Thyroid gland (tissue), 4 donors: ENCODE results near the gene SMIM11. TPM values are rescaled to one million over a fixed set of nuclear protein-coding genes. Genes with fewer than 3 reads are reported as not detected.

Experiments
- DNase-seq, 2 donors: peaks; one replicate each; pipeline ENCODE4 v3.0.0-alpha.2; 2019
- H3K27ac ChIP-seq, 3 donors: fragments of 200-600 bp; sonication (generic); 1 replicate in 2 of 3; 2 replicates in 1 of 3; pipeline ENCODE4 v1.5.1; 2016 to 2019; ENCODE audit warnings: mild to moderate bottlenecking in 1 of 3, moderate library complexity in 1 of 3
- H3K27me3 ChIP-seq: fragments of 200-600 bp; sonication (generic); one replicate; pipeline ENCODE4 v1.5.1; 2019
- H3K36me3 ChIP-seq, 2 donors: fragments of 200-600 bp; sonication (generic); one replicate each; pipeline ENCODE4 v1.5.1; 2016 to 2019
- H3K4me1 ChIP-seq, 2 donors: fragments of 200-600 bp; sonication (generic); one replicate each; pipeline ENCODE4 v1.5.1; 2017 to 2019
- H3K4me3 ChIP-seq, 3 donors: fragments of 200-600 bp; sonication (generic); replicated peaks in 1 of 3; 1 replicate in 2 of 3; 2 replicates in 1 of 3; pipeline ENCODE4 v1.5.1; 2016; ENCODE audit warnings: mild to moderate bottlenecking in 1 of 3
- H3K9me3 ChIP-seq: fragments of 200-600 bp; sonication (generic); one replicate; pipeline ENCODE4 v1.5.1; 2017
- POLR2A ChIP-seq, 2 donors: fragments of 450-650 bp; IDR thresholded peaks; one replicate each; pipeline ENCODE4 v1.6.1; 2017; ENCODE audit warnings: antibody characterized with exemption in 2 of 2, mild to moderate bottlenecking in 2 of 2, moderate library complexity in 1 of 2
- WGBS, 2 donors: methylation state at CpG; one replicate each; pipeline ENCODE4 v1.1.5; 2017; 5-methylcytosine and 5-hydroxymethylcytosine counted together
- intact Hi-C: fragments of 100-400 bp; cut with DNase I; formaldehyde crosslinking; loops from one replicate; pipeline ENCODE4 v1.15.1; 2023
- total RNA-seq, 4 donors: library from RNA; depleted of rRNA; stranded (reverse); fragments of >200 nt; gene quantifications; one replicate each; pipeline ENCODE4 v1.2.3, GENCODE V29; 2016
- TF ChIP-seq, protein P1 (sequence below), 6 experiments: fragments of 200-600 bp in 3 of 6; fragments of 450-650 bp in 3 of 6; sonication (generic) in 3 of 6; IDR thresholded peaks; one replicate each; pipeline ENCODE4 v1.5.1; 2016 to 2019; ENCODE audit warnings: antibody characterized with exemption in 6 of 6, mild to moderate bottlenecking in 2 of 6, inconsistent platforms in 1 of 6, moderate library complexity in 1 of 6

The SMIM11 gene
- total RNA-seq, 4 donors from 2014 or later: 1.5 to 64.1 (median 12.0) TPM

DNA sequence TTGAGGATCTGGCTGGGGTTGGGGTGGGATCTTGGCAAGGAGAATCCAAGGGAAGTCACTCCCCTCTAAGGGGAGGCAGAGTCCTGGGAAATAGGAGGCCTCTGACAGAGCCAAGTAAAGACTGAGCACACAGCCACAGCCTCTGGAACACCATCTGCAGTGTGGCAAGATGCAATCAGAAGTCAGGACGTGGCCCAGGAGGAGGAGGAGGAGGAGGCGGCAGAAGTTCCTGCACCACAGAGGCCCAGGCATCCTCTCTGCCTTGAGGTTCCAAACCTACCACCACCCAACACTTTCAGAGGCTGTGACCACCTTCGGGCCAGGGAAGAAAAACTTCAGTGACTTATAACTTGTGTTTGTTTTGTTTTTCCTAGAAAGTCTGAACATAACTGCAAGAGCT, 35.2 kb upstream of the SMIM11 start:
- intact Hi-C loops: no loop called here
- WGBS, 2 donors: 88 to 97% methylated on average over 3 of the region's 3 CpGs
- no peak overlapping the region for H3K27ac ChIP-seq
- TF ChIP-seq, protein P1, sequence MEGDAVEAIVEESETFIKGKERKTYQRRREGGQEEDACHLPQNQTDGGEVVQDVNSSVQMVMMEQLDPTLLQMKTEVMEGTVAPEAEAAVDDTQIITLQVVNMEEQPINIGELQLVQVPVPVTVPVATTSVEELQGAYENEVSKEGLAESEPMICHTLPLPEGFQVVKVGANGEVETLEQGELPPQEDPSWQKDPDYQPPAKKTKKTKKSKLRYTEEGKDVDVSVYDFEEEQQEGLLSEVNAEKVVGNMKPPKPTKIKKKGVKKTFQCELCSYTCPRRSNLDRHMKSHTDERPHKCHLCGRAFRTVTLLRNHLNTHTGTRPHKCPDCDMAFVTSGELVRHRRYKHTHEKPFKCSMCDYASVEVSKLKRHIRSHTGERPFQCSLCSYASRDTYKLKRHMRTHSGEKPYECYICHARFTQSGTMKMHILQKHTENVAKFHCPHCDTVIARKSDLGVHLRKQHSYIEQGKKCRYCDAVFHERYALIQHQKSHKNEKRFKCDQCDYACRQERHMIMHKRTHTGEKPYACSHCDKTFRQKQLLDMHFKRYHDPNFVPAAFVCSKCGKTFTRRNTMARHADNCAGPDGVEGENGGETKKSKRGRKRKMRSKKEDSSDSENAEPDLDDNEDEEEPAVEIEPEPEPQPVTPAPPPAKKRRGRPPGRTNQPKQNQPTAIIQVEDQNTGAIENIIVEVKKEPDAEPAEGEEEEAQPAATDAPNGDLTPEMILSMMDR (IDR thresholded peaks at IDR 0.05): no peak
- no peak for TF ChIP-seq POLR2A (IDR thresholded peaks at IDR 0.05)
- no peaks in the 10 kb centered on the region for H3K36me3 ChIP-seq
- H3K9me3 ChIP-seq: no peaks in the 10 kb centered on the region
- H3K4me1 ChIP-seq: peaks cover 13% of the 10 kb centered on the region in 2 donors
- DNase-seq: no peak
- no peak overlapping the region for H3K4me3 ChIP-seq
- H3K27me3 ChIP-seq: no peaks in the 10 kb centered on the region

DNA sequence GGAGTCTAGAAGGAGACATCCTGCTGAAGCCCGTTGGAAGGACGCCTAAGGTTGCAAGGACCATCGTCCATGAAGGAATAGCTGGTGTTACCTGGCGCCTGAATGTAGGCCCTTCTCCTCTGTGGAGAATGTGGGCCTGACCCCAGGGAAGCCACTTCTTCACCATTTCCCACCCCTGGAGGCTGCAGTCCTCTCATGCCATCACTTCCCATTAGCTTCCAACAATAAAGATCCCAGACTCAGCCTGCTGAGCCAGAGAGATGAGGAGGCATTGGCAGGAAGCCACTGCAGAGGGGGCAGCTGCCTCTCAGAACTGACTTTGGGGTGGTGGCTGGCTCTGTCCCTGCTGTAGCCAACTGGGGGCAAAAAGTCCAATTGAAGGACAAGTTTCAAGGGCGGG, 32.8 kb upstream of the SMIM11 start:
- intact Hi-C loops: no loop called here
- Histone ChIP-seq H3K27ac (no peak overlapping the region), H3K4me1 (no peaks in the 10 kb centered on the region), H3K4me3 (no peak overlapping the region), H3K9me3 (no peaks in the 10 kb centered on the region), H3K27me3 (no peaks in the 10 kb centered on the region), H3K36me3 (no peaks in the 10 kb centered on the region)
- WGBS, 2 donors: 81 to 93% methylated on average over 4 to 5 of the region's 5 CpGs
- TF ChIP-seq, protein P1 (IDR thresholded peaks at IDR 0.05): no peak
- TF ChIP-seq POLR2A (IDR thresholded peaks at IDR 0.05): no peak
- no peak for DNase-seq

DNA sequence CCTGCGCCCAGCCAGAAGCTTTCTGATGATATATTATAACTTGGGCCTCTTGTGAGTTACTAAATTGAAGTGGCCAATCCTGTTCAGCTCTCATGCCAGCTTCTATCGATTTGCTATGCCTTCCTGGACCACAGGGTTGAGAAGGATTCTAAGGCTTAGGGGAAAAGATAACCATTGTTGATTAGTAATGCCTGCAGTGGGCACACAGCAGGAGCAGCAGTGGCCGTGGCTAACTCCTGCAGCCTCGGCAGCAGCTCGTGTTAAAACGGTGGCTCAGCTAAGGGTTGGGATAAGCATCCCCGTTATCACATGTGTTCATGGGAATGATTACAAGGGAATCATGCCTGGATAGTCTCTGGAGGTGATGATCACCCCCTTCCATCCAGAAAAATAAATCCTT, 32.0 kb upstream of the SMIM11 start:
- no peak for DNase-seq
- Histone ChIP-seq H3K4me3 (no peak overlapping the region), H3K27me3 (no peaks in the 10 kb centered on the region), H3K4me1 (no peaks in the 10 kb centered on the region), H3K36me3 (no peaks in the 10 kb centered on the region), H3K9me3 (no peaks in the 10 kb centered on the region), H3K27ac (no peak overlapping the region)
- intact Hi-C loops: no loop called here
- no peak for TF ChIP-seq POLR2A (IDR thresholded peaks at IDR 0.05)
- TF ChIP-seq, protein P1 (IDR thresholded peaks at IDR 0.05): no peak
- WGBS, 2 donors: 78 to 81% methylated on average over 7 of the region's 7 CpGs

DNA sequence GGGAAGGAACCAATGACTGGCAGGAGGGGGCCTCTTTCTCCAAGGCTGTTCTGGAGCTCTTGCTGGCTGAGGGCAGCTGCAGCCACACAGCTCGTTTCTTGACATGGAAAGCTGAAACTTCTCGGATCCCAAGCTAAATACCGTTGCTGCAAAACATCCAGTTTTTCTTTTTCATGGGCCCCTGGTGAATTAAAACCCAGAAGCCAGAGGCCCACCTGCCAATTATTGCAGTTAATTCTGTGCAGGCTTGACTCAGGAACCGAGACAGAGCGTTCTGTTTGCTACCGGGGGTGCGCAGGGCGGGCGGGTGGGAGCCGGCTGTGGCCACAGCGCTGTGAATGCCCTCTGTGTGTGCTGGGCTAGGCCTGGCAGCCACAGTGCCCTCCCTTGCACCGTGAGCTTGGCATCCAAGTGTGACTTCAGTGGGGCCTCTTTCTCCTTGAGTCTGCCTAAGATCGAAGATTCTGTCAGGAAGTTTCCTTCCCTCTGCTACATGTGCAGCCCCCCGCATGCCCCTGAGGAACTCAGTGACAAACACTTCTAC, 31.4 kb upstream of the SMIM11 start:
- no peaks in the 10 kb centered on the region for H3K27me3 ChIP-seq
- no peaks in the 10 kb centered on the region for H3K36me3 ChIP-seq
- 85 to 91% methylated on average over 7 to 14 of the region's 14 CpGs for WGBS, 2 donors
- H3K4me1 ChIP-seq: no peaks in the 10 kb centered on the region
- H3K4me3 ChIP-seq: no peak overlapping the region
- intact Hi-C loops: no loop called here
- TF ChIP-seq, protein P1 (IDR thresholded peaks at IDR 0.05): no peak
- TF ChIP-seq POLR2A (IDR thresholded peaks at IDR 0.05): no peak
- no peak overlapping the region for H3K27ac ChIP-seq
- H3K9me3 ChIP-seq: no peaks in the 10 kb centered on the region
- no peak for DNase-seq

DNA sequence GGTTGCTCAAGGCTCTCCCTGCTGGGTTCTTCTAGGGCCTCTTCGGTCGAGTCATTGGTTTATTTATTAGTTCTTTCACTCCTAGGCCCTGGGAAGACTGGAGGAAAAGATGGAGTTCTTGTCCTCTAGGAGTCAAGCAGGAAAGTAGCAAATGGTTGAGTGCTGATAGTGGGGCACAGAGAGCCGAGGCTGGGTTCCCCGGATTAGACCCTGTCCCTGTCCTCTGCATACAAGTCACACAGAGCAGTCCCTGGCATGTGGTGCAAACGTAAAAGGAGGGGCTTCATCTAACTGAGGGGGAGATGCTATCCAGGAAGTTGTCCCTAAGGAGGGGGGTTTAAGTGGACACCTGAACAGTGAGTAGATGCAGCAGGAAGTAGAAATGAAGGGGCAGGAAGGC, 30.7 kb upstream of the SMIM11 start:
- Histone ChIP-seq H3K27ac (no peak overlapping the region), H3K4me1 (no peaks in the 10 kb centered on the region), H3K9me3 (no peaks in the 10 kb centered on the region), H3K4me3 (no peak overlapping the region), H3K36me3 (no peaks in the 10 kb centered on the region), H3K27me3 (no peaks in the 10 kb centered on the region)
- intact Hi-C loops: no loop called here
- WGBS, 2 donors: 86 to 93% methylated on average over 5 of the region's 5 CpGs
- no peak for DNase-seq
- no peak for TF ChIP-seq POLR2A (IDR thresholded peaks at IDR 0.05)
- TF ChIP-seq, protein P1 (IDR thresholded peaks at IDR 0.05): no peak
